Suprapubic skin (tissue), 3 donors: Measurements from ENCODE around the gene UBE4A.

ENCODE experiments used
- EP300 ChIP-seq: sonication (generic); formaldehyde crosslinking; IDR thresholded peaks from one replicate; pipeline ENCODE4 v1.6.1; 2017; ENCODE audit warnings: antibody characterized with exemption
- POLR2A ChIP-seq, 2 donors: fragments of 450-650 bp; IDR thresholded peaks; one replicate each; pipeline ENCODE4 v1.6.1; 2017; ENCODE audit warnings: antibody characterized with exemption in 2 of 2, mild to moderate bottlenecking in 2 of 2, moderate library complexity in 2 of 2
- TF ChIP-seq, protein P1 (sequence below), 2 donors: fragments of 200-600 bp in 1 of 2; fragments of 450-650 bp in 1 of 2; sonication (generic) in 1 of 2; IDR thresholded peaks; one replicate each; pipeline ENCODE4 v1.5.1; 2016 to 2019; ENCODE audit warnings: antibody characterized with exemption in 2 of 2, mild to moderate bottlenecking in 1 of 2, moderate library complexity in 1 of 2

DNA sequence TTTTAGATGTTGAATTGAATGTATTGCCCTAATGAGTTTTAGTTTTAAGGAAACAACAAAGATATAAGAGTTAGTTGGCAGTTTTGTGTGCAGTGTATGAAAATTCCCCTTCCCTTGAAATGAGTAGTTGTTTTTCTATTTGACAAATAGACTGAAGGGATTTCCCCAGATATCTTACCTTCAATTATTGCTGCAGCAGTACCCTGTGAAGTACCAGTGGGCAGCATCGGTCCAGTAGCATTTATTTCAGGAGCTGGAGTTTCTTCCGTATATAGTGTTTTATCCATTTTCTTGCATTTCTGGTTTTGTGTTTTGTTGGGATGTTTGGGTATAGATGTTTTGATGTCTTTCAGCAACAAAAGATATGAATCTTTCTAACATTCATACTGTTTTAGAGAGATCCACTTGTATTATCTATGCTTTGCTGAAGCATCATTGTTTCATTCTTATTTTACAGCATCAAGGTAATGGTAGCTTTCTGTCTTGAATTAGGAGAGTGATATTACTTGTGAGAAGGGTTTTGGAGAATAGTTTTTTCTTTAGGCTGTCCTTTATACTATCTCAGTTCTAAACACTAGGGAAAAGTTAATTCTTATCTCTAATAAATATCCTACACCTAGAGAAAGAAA is 84.3 kb downstream of the UBE4A start:
- TF ChIP-seq, protein P1, sequence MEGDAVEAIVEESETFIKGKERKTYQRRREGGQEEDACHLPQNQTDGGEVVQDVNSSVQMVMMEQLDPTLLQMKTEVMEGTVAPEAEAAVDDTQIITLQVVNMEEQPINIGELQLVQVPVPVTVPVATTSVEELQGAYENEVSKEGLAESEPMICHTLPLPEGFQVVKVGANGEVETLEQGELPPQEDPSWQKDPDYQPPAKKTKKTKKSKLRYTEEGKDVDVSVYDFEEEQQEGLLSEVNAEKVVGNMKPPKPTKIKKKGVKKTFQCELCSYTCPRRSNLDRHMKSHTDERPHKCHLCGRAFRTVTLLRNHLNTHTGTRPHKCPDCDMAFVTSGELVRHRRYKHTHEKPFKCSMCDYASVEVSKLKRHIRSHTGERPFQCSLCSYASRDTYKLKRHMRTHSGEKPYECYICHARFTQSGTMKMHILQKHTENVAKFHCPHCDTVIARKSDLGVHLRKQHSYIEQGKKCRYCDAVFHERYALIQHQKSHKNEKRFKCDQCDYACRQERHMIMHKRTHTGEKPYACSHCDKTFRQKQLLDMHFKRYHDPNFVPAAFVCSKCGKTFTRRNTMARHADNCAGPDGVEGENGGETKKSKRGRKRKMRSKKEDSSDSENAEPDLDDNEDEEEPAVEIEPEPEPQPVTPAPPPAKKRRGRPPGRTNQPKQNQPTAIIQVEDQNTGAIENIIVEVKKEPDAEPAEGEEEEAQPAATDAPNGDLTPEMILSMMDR (IDR thresholded peaks at IDR 0.05), result no peak
- TF ChIP-seq POLR2A (IDR thresholded peaks at IDR 0.05) (no peak), EP300 (no peak)
